IPS DF 4.7 (cell line): ENCODE measurements around the gene C8B.

Experiments used
- DNase-seq: peaks from one replicate; pipeline ENCODE4 v3.0.0-alpha.2; 2013; ENCODE audit warnings: low spot score; ENCODE audit errors: extremely low read depth

The C8B gene

GRCh38 chr1:56901716-56902115 lies 64.1 kb downstream of the C8B start:
- DNase-seq = no peak

- DNase-seq = no peak
These were observed 66.9 kb downstream of the C8B start for GRCh38 chr1:56898879-56899278.

DNA sequence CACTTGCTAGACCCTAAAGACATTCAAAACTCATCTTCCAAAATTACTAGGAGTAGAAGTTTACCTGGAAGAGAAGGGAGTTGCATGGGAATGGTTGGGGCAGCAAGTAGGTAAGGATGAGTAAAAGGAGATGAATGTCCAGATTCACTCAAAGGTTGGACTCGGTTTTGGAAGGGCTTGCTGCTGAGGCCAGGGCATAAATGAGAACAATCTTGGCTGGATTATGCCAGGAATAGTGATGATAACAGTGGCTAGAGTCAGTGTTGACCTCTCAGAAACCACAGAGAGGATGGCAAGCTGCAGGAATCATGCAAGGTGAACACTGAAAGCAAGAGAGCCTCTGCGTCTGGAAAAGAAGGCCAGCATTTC lies 67.8 kb downstream of the C8B start:
- no peak for DNase-seq

- DNase-seq = no peak
These were observed 68.4 kb downstream of the C8B start for GRCh38 chr1:56897150-56898004.

DNA sequence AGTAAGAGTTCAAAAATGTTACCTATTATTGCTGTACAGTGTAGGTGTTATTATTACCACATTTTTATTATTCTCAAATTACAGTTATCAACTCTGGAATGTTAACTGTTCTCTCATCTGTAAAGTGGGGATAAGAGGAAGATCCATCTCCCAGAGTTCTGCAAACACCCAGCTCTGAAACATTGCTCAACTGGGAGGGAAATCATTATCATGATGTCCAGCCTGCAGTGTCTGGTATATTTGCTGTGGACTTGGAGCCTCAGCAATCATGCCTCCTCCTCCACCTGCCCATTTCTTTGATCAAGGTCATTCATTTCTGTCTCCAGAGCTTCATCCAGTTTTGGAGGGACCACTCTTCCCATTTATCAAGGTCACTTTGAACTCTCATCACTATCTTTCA lies 71.8 kb downstream of the C8B start:
- no peak for DNase-seq

DNA sequence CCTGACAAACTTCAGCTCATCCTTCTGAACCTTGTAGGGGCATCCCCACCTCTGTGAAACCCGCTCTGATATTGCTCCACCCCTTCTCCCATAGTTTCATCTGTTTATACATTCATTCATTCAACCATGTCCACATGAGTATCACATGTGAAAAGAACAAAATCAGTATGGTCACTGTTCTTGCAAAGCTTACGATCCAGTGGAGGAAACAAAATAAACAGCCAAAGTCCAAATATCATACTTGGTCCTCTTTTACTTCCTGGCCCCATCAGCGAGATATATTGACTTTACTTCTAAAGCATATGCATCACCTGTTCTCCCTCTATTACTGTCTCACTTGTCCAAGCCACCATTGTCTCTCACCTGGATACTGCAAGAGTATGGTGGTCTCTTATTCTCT lies 75.6 kb downstream of the C8B start:
- no peak for DNase-seq

DNA sequence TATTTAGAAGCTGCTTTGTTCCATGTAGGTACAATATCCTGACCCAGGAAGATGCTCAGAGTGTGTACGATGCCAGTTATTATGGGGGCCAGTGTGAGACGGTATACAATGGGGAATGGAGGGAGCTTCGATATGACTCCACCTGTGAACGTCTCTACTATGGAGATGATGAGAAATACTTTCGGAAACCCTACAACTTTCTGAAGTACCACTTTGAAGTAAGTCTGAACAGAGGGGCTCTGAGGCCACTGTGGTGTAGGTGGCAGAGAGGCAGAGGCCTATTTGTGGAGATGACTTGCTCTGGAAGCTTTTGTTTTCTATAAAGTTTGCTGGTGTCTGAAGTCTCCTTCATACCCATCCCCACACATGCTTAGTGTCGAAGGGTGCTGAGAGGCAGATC lies 84.4 kb downstream of the C8B start:
- no peak for DNase-seq

GRCh38 chr1:56880774-56881173 lies 85.0 kb downstream of the C8B start:
- no peak for DNase-seq
